SH-SY5Y (cell line): ENCODE results near the gene SRSF6.

Source experiments
- GATA2 ChIP-seq: IDR thresholded peaks from 2 replicates; pipeline ENCODE4 v1.6.1; 2011; ENCODE audit warnings: mild to moderate bottlenecking, low read depth, low read length
- GATA3 ChIP-seq: IDR thresholded peaks from 2 replicates; pipeline ENCODE4 v1.6.1; 2011; ENCODE audit warnings: low read depth, mild to moderate bottlenecking, low read length, moderate library complexity

The SRSF6 gene

DNA sequence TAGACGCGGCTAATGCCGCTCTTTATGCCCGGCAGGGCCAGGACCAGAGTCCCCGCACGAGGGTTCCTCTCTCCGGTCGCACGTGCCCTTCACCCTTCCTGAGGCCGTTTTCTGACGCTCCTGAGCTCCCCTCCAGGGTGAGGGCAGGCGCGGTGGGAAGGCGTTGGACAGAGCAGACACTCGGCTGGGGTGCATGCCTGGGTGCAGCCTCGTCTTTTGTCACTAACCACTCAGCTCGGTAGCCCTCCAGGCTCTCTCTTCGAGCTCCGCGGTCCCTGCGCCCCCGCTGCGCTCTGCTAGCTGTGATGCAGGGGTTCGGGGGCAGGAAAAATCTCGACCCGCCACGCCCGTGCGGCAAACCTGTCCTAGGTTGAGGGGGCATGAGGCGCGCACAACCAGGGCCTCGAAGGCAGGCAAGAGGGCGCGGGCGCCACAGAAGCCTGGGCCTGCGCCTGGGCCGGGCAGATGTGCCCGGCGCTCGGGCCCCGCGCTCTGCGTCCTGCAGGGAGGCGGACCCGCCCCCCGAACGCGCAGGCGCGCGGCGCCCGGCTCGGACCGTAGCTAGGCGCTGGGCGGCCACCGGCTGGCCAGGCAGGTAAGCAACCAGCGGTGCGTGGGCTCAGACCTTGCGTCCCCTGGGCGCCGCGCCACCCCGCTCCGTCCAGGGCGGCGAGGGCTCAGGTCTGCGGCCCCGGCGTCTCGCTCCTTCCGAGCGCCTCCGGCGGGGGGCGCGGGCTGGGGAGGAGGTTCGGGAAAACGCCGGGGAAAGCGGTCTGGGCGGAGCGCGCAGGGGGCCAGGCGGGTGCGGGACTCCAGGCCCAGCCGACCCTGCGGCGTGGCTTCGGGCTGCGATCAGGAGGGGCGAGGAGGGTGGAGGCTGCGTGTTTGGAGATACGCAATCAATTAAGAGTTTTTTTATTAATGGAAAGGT is 49.7 kb downstream of the SRSF6 start, which contains the start of gene L3MBTL1:
Gene L3MBTL1 (plus strand): TSS at position 548 of the 931 bp plus-strand sequence. CDS start 5,807 bp downstream, outside the sequence.
- TF ChIP-seq GATA3, result no peak
- TF ChIP-seq GATA2, result no peak

DNA sequence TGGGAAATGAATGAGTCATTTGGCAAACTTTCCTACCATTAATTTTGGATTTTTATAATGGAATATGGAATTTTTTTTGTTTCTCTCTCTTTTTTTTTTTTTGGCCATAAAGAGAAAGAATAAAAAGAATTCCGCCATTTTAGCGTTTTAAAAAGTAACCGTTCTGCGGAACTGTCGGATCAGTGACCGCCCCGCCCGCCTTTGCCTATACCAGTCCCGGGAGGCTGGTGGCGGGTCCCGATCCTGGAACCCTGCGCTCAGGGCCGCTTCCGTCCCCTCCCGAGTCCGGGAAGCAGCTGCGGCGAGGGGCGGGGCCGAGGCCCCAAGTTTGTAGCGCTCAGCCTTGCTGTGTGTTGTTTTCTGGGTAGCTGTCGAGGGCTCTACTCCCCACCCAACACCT is 50.4 kb downstream of the SRSF6 start:
- TF ChIP-seq GATA2 (no peak), GATA3 (no peak)

DNA sequence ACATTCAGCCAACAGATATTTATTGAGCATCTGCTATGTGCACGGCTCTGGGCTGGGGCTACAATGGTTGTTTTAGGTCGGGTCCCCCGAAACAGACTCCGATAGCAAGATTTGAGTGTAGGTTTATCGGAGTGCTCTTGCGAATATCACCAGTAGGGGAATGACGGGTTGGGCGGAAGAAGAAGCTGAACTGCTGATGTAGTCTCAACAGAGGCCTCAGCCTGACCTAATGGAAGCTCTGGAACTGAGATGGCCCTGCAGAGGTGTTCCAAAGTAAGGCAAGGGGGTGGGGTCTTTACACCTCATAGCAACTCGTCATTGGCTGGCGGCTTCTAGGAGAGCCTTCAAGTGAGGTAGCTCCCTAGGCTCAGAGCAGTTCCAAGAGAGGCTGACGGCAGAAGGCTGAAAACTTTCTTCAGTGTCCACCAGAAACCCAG is 50.9 kb downstream of the SRSF6 start:
- TF ChIP-seq GATA3 (no peak), GATA2 (no peak)

DNA sequence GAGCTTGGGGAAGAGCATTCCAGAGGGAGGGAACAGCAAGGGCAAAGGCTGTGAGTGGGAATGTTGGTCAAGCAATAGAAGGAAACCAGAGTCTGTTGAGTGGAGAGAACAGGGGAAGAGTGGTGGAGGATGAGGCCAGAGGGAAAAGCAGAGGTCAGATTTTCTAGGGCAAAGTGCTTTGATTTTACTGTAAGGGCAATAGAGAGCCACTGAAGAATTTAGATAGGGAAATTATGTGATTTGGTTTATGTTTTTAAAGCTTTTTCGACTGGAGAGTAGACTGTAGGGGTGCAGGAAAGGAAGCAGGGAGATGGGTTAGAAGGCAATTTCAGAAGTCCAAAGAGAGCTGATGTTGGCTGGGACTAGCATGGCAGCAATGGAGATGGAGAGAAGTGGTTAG is 54.2 kb downstream of the SRSF6 start:
- TF ChIP-seq GATA3, result no peak
- no peak for TF ChIP-seq GATA2

DNA sequence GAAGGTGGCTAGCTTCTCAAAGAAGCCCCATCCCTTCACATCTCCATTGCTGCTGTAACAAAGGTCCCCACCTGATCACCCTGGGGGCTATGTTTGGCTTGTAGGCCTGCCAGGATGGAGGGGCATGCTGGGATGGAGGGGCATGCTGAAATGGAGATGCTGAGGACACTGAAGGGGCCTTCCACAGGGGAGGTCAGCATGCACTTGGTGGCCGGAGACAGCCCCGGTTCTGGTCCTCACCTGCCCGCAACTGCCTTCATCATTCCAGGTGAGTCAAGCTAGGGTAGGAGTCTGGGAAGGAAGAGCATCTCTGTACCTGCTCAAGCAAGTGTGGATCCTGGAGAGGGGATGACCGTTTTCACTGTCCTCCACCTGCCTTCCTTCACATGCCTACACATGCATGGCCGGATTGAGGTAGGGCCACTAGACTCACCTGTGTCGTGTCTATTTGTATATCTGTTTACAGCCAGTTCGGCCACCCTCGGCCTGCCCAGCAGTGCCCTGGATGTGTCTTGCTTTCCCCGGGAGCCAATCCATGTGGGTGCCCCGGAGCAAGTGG is 55.8 kb downstream of the SRSF6 start:
- no peak for TF ChIP-seq GATA2
